HEK293T (cell line): ENCODE measurements around the gene KCNQ1.

ENCODE experiments used
- CTCF ChIA-PET: fragments of 350-600 bp; formaldehyde crosslinking; extraction: SDS; loops from one replicate; lab custom pipeline; 2021; ENCODE audit warnings: antibody characterized with exemption, inconsistent platforms; lab: Yijun Ruan, JAX
- POLR2A ChIA-PET: fragments of 350-600 bp; formaldehyde crosslinking; extraction: SDS; loops from one replicate; lab custom pipeline; 2020; ENCODE audit warnings: antibody characterized with exemption, inconsistent platforms; lab: Yijun Ruan, JAX
- DNase-seq: peaks from one replicate; pipeline ENCODE4 v3.0.0; 2012; ENCODE audit warnings: mixed read lengths; ENCODE audit errors: extremely low spot score
- ARNT ChIP-seq: fragments of 450-650 bp; IDR thresholded peaks from 2 replicates; pipeline ENCODE4 v1.6.1; 2017; ENCODE audit warnings: mild to moderate bottlenecking
- BHLHE40 ChIP-seq: fragments of 450-650 bp; IDR thresholded peaks from 2 replicates; pipeline ENCODE4 v1.6.1; 2016; ENCODE audit warnings: mild to moderate bottlenecking, moderate library complexity, borderline replicate concordance
- CTBP1 ChIP-seq: fragments of 450-650 bp; IDR thresholded peaks from 2 replicates; pipeline ENCODE4 v1.6.1; 2016; ENCODE audit warnings: borderline replicate concordance
- ELF4 ChIP-seq: fragments of 450-650 bp; IDR thresholded peaks from 2 replicates; pipeline ENCODE4 v1.6.1; 2017; ENCODE audit warnings: antibody characterized with exemption
- FOXA1 ChIP-seq: fragments of 450-650 bp; IDR thresholded peaks from 2 replicates; pipeline ENCODE4 v1.6.1; 2016; ENCODE audit warnings: mild to moderate bottlenecking
- FOXK2 ChIP-seq: fragments of 450-650 bp; IDR thresholded peaks from 2 replicates; pipeline ENCODE4 v1.6.1; 2016; ENCODE audit warnings: mild to moderate bottlenecking
- FOXM1 ChIP-seq: fragments of 450-650 bp; IDR thresholded peaks from 2 replicates; pipeline ENCODE4 v1.6.1; 2017; ENCODE audit warnings: mild to moderate bottlenecking, borderline replicate concordance
- HDGF ChIP-seq: fragments of 450-650 bp; IDR thresholded peaks from 2 replicates; pipeline ENCODE4 v1.6.1; 2017; ENCODE audit warnings: antibody characterized with exemption, borderline replicate concordance
- L3MBTL2 ChIP-seq: fragments of 450-650 bp; conservative IDR thresholded peaks from 2 replicates; pipeline ENCODE4 v1.6.1; 2016; ENCODE audit warnings: mild to moderate bottlenecking
- LEF1 ChIP-seq: fragments of 450-650 bp; IDR thresholded peaks from 2 replicates; pipeline ENCODE4 v1.6.1; 2017; ENCODE audit warnings: mild to moderate bottlenecking, borderline replicate concordance
- NFRKB ChIP-seq: fragments of 450-650 bp; IDR thresholded peaks from 2 replicates; pipeline ENCODE4 v1.6.1; 2016; ENCODE audit warnings: mild to moderate bottlenecking, moderate library complexity
- SP1 ChIP-seq: fragments of 450-650 bp; IDR thresholded peaks from 2 replicates; pipeline ENCODE4 v1.6.1; 2017
- SUZ12 ChIP-seq: fragments of 450-650 bp; IDR thresholded peaks from 2 replicates; pipeline ENCODE4 v1.6.1; 2016; ENCODE audit warnings: mild to moderate bottlenecking
- TARDBP ChIP-seq: fragments of 450-650 bp; IDR thresholded peaks from 2 replicates; pipeline ENCODE4 v1.6.1; 2016
- ZNF384 ChIP-seq: fragments of 450-650 bp; IDR thresholded peaks from 2 replicates; pipeline ENCODE4 v1.6.1; 2016
- TF ChIP-seq, protein P1 (sequence below): fragments of 450-650 bp; IDR thresholded peaks from 2 replicates; pipeline ENCODE4 v1.6.1; 2016

KCNQ1 gene

GRCh38 chr11:2765491-2765890 lies 320.7 kb downstream of the KCNQ1 start:
- DNase-seq: no peak
- CTCF ChIA-PET: interaction anchor here (0.7 kb wide), 1 partner anchor 13 kb away, joined by 3 read pairs; no protein-coding TSS in a partner anchor
- no peak for TF ChIP-seq SP1
- TF ChIP-seq SUZ12: no peak
- TF ChIP-seq, protein P1, sequence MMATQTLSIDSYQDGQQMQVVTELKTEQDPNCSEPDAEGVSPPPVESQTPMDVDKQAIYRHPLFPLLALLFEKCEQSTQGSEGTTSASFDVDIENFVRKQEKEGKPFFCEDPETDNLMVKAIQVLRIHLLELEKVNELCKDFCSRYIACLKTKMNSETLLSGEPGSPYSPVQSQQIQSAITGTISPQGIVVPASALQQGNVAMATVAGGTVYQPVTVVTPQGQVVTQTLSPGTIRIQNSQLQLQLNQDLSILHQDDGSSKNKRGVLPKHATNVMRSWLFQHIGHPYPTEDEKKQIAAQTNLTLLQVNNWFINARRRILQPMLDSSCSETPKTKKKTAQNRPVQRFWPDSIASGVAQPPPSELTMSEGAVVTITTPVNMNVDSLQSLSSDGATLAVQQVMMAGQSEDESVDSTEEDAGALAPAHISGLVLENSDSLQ: no peak
- TF ChIP-seq ZNF384: no peak
- TF ChIP-seq TARDBP: no peak
- POLR2A ChIA-PET: no interaction called here

DNA sequence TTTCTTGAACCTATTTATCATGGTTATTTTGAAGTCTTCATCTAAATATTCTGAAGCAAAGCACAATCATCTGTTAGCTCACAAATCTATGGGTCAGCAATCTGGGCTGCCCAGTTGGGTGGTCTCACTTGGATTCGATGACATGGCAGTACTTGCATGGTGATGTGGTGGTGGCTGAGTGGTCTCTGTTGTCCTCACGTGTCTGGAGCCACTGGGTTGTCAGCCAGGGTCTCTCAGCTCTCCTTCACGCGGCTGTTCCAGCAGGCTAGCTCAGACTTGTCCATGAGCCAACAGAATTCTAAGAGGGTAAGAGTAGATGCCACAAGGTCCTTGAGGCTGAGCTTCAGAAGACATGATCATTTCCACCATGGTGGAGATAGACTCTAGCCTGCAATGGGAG lies 321.4 kb downstream of the KCNQ1 start:
- ChIA-PET POLR2A (no interaction called here), CTCF (no interaction called here)
- no peak for TF ChIP-seq SP1
- TF ChIP-seq ARNT: no peak
- no peak for TF ChIP-seq L3MBTL2
- no peak for DNase-seq

DNA sequence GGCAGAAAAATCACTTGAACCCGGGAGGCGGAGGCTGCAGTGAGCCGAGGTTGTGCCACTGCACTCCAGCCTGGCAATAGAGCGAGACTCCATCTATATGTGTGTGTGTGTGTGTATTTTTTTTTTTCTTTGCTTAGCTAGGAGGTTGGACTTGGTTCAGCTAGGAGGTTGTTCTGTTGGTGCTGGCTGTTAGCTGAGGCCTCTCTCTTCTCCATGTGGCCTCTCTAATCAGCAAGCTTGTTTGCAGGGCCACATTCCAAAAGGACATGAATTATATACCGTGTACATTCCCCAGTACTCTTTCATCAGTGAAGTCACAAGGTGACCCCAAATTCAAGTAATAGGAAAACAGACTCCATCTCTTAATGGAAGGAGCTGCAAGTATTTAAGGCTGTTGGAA lies 322.3 kb downstream of the KCNQ1 start:
- ChIA-PET CTCF (no interaction called here), POLR2A (no interaction called here)
- TF ChIP-seq FOXA1: no peak
- DNase-seq: no peak

- no peak for TF ChIP-seq NFRKB
- no peak for TF ChIP-seq FOXK2
- no peak for TF ChIP-seq FOXA1
- TF ChIP-seq SP1: no peak
- no peak for TF ChIP-seq BHLHE40
- TF ChIP-seq HDGF: no peak
- TF ChIP-seq FOXM1: no peak
- ChIA-PET POLR2A (no interaction called here), CTCF (no interaction called here)
- no peak for DNase-seq
Measured at GRCh38 chr11:2767801-2768200, 323.0 kb downstream of the KCNQ1 start.

- TF ChIP-seq SP1 (no peak), ELF4 (no peak), NFRKB (no peak), FOXA1 (no peak), HDGF (no peak), ZNF384 (no peak), CTBP1 (no peak)
- TF ChIP-seq, protein P1: no peak
- ChIA-PET POLR2A (no interaction called here), CTCF (no interaction called here)
Measured at GRCh38 chr11:2768471-2769408, 323.9 kb downstream of the KCNQ1 start.

DNA sequence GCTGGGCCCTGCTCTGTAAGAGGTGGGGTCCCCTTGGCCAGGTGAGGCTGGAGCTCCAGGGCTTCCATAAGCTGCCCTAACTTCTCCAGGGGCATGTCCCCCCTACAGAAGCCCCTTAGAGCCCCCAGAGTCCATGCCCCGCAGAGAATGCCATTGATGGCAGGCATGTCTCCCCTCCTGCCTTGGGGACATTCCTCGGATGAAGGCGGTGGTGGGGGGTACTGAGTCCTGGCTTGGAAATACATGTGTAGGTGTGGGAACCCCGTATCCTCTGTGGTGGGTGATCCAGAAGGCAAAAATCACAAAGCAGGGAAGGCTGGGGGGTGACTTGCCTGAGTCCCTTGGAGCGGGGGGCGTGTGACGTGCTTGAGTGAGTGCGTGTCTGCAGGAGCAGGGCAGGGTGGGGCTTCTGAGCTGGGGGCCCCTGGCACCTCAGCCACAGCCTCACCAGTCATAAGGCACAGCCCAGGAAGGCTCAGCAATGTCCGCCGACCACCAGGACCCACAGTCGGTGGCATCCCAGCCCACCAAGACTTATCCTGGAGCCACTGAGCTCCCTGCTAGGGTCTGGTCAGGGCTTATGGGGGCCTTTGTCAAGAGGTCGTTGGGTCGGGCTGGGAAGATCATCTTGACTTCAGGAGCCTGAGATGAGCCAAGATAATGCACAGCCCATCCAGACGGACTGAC lies 324.7 kb downstream of the KCNQ1 start:
- TF ChIP-seq SP1 (no peak), FOXM1 (no peak), L3MBTL2 (no peak), TARDBP (no peak)
- POLR2A ChIA-PET: no interaction called here
- DNase-seq: no peak
- CTCF ChIA-PET: interaction anchor here (0.9 kb wide), 1 partner anchor 119 kb away, joined by 3 read pairs; no protein-coding TSS in a partner anchor

More at GRCh38 chr11:2768471-2769408, 323.9 kb downstream of the KCNQ1 start:
- DNase-seq: no peak

DNA sequence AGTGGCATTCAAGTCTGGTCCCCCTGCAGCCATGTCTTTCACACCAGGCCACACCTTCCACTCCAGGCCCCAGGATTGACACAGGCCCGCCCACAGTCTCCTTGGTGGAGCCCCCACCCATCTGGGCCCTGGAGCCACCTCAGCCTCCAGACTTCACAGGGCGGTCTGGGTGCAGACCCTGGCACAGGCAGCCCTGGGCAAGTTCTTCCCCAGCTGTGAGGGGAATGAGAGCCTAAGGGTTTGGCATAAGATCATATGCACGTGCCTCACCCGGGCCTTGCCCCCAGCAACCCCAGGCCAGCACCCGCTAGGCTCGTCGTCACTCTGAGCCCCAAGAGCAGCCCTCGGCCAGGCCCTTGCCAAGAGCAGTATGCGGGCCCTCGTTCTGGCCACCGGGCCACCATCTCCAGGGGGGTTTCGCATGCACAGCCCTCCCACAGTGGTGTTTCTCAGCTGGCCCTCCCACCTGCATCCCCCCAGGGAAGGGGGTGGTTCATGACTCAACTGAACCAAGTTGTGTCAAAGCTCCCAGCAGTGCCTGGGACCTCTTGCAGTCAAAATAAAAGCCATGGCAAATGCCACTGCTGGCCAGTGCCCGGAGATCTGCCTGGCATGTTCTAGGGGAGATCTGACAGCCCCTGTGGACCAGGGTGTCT lies 325.4 kb downstream of the KCNQ1 start:
- ChIA-PET POLR2A (no interaction called here), CTCF (interaction anchor here (0.9 kb wide), 1 partner anchor 118 kb away, joined by 3 read pairs; no protein-coding TSS in a partner anchor)
- no peak for TF ChIP-seq ZNF384
- TF ChIP-seq L3MBTL2: no peak
- TF ChIP-seq SUZ12: no peak
- no peak for TF ChIP-seq ELF4
- no peak for TF ChIP-seq FOXM1
- TF ChIP-seq HDGF: no peak
- no peak for TF ChIP-seq NFRKB
- no peak for TF ChIP-seq LEF1
- no peak for TF ChIP-seq SP1
- no peak for DNase-seq
